Measurements from ENCODE around the gene CNPY2. TPM values are rescaled to one million over a fixed set of nuclear protein-coding genes. Genes with fewer than 3 reads are reported as not detected.
"Not testable (repeated sequence)": the region's sequence is repeated elsewhere in the genome, so short reads cannot be mapped to it uniquely, and the experiment has no call there.

CNPY2 gene
- total RNA-seq, 1 donor from 2014 or later: 154 TPM

GRCh38 chr12:56282579-56282978 lies 33.2 kb downstream of the CNPY2 start:
- TF ChIP-seq CTCF (IDR thresholded peaks at IDR 0.05): no peak
- peaks cover 42% of the 10 kb centered on the region for H3K36me3 Mint-ChIP-seq (ENCODE audit: unreplicated experiment)
- H3K4me3 Mint-ChIP-seq (ENCODE audit: unreplicated experiment): no peak overlapping the region
- no peaks in the 10 kb centered on the region for H3K4me1 Mint-ChIP-seq (ENCODE audit: unreplicated experiment)
- no peak overlapping the region for H3K27ac Mint-ChIP-seq (ENCODE audit: unreplicated experiment)
- H3K27me3 Mint-ChIP-seq (ENCODE audit: unreplicated experiment): no peaks in the 10 kb centered on the region
- no peaks in the 10 kb centered on the region for H3K9me3 Mint-ChIP-seq (ENCODE audit: unreplicated experiment)
- no peak for DNase-seq (ENCODE audit: extremely low spot score, unreplicated experiment)

- Mint-ChIP-seq H3K27ac (ENCODE audit: unreplicated experiment) (no peak overlapping the region), H3K36me3 (ENCODE audit: unreplicated experiment) (peaks cover 43% of the 10 kb centered on the region), H3K4me3 (ENCODE audit: unreplicated experiment) (no peak overlapping the region), H3K4me1 (ENCODE audit: unreplicated experiment) (no peaks in the 10 kb centered on the region), H3K27me3 (ENCODE audit: unreplicated experiment) (no peaks in the 10 kb centered on the region), H3K9me3 (ENCODE audit: unreplicated experiment) (no peaks in the 10 kb centered on the region)
- no peak for DNase-seq (ENCODE audit: extremely low spot score, unreplicated experiment)
- TF ChIP-seq CTCF (IDR thresholded peaks at IDR 0.05): no peak
These were observed 33.8 kb downstream of the CNPY2 start for GRCh38 chr12:56282030-56282429.

GRCh38 chr12:56280849-56281248 lies 34.9 kb downstream of the CNPY2 start:
- no peak for DNase-seq (ENCODE audit: extremely low spot score, unreplicated experiment)
- no peaks in the 10 kb centered on the region for H3K9me3 Mint-ChIP-seq (ENCODE audit: unreplicated experiment)
- no peaks in the 10 kb centered on the region for H3K27me3 Mint-ChIP-seq (ENCODE audit: unreplicated experiment)
- no peak overlapping the region for H3K27ac Mint-ChIP-seq (ENCODE audit: unreplicated experiment)
- no peak overlapping the region for H3K4me3 Mint-ChIP-seq (ENCODE audit: unreplicated experiment)
- no peaks in the 10 kb centered on the region for H3K4me1 Mint-ChIP-seq (ENCODE audit: unreplicated experiment)
- peaks cover 36% of the 10 kb centered on the region for H3K36me3 Mint-ChIP-seq (ENCODE audit: unreplicated experiment)
- no peak for TF ChIP-seq CTCF (IDR thresholded peaks at IDR 0.05)

GRCh38 chr12:56278905-56279304 lies 36.9 kb downstream of the CNPY2 start:
- H3K27ac Mint-ChIP-seq (ENCODE audit: unreplicated experiment): no peak overlapping the region
- H3K36me3 Mint-ChIP-seq (ENCODE audit: unreplicated experiment): peaks cover 39% of the 10 kb centered on the region
- no peak for TF ChIP-seq CTCF (IDR thresholded peaks at IDR 0.05)
- H3K4me1 Mint-ChIP-seq (ENCODE audit: unreplicated experiment): no peaks in the 10 kb centered on the region
- no peak overlapping the region for H3K4me3 Mint-ChIP-seq (ENCODE audit: unreplicated experiment)
- no peak for DNase-seq (ENCODE audit: extremely low spot score, unreplicated experiment)
- no peaks in the 10 kb centered on the region for H3K27me3 Mint-ChIP-seq (ENCODE audit: unreplicated experiment)
- no peaks in the 10 kb centered on the region for H3K9me3 Mint-ChIP-seq (ENCODE audit: unreplicated experiment)

- Mint-ChIP-seq H3K27me3 (ENCODE audit: unreplicated experiment) (no peaks in the 10 kb centered on the region), H3K4me3 (ENCODE audit: unreplicated experiment) (no peak overlapping the region), H3K27ac (ENCODE audit: unreplicated experiment) (no peak overlapping the region), H3K36me3 (ENCODE audit: unreplicated experiment) (peaks cover 37% of the 10 kb centered on the region), H3K4me1 (ENCODE audit: unreplicated experiment) (no peaks in the 10 kb centered on the region), H3K9me3 (ENCODE audit: unreplicated experiment) (no peaks in the 10 kb centered on the region)
- TF ChIP-seq CTCF (IDR thresholded peaks at IDR 0.05): no peak
- DNase-seq (ENCODE audit: extremely low spot score, unreplicated experiment): no peak
These were observed 41.5 kb downstream of the CNPY2 start for GRCh38 chr12:56274299-56274698.

- not testable (repeated sequence) for DNase-seq (ENCODE audit: extremely low spot score, unreplicated experiment); H3K4me1 Mint-ChIP-seq (ENCODE audit: unreplicated experiment); H3K27ac Mint-ChIP-seq (ENCODE audit: unreplicated experiment); H3K27me3 Mint-ChIP-seq (ENCODE audit: unreplicated experiment); H3K9me3 Mint-ChIP-seq (ENCODE audit: unreplicated experiment); H3K4me3 Mint-ChIP-seq (ENCODE audit: unreplicated experiment)
- peaks cover 32% of the 10 kb centered on the region for H3K36me3 Mint-ChIP-seq (ENCODE audit: unreplicated experiment)
These were observed 43.3 kb downstream of the CNPY2 start for GRCh38 chr12:56272468-56272867.

Measured in osteocyte (in vitro differentiated cells).